OCI-LY7 (cell line): ENCODE measurements around the gene SLC39A6. TPM values are rescaled to one million over a fixed set of nuclear protein-coding genes. Genes with fewer than 3 reads are reported as not detected.

Experiments
- BruUV-seq: library from RNA; stranded (reverse); fragments of 400-500 nt; replicated peaks from 2 replicates; lab custom pipeline; 2021; lab: Mats Ljungman, UMichigan
- CTCF ChIA-PET: fragments of 300-600 bp; sonication (Branson Sonifier 250); formaldehyde crosslinking; loops from one replicate; lab custom pipeline; 2022; ENCODE audit warnings: antibody characterized with exemption; ENCODE audit not compliant: unreplicated experiment; lab: Charles Lee
- POLR2A ChIA-PET: fragments of 300-600 bp; sonication (Branson Sonifier 250); formaldehyde crosslinking; loops from one replicate; lab custom pipeline; 2022; ENCODE audit warnings: antibody characterized with exemption; lab: Charles Lee
- DNase-seq: peaks from one replicate; pipeline ENCODE4 v3.0.0-alpha.2; 2015; ENCODE audit warnings: low spot score
- H2AFZ ChIP-seq: fragments of 200-600 bp; sonication (generic), shearing (Covaris generic); 2 replicates; pipeline ENCODE4 v1.6.1; 2014; ENCODE audit warnings: mild to moderate bottlenecking, antibody characterized with exemption, low read length, moderate library complexity
- H3K27ac ChIP-seq: fragments of 200-600 bp; sonication (generic); 2 replicates; pipeline ENCODE4 v1.5.1; 2014; ENCODE audit warnings: mixed run types, low read depth, mild to moderate bottlenecking, moderate library complexity, low read length, inconsistent platforms; ENCODE audit not compliant: poor library complexity, severe bottlenecking
- H3K36me3 ChIP-seq: fragments of 200-600 bp; sonication (generic); 2 replicates; pipeline ENCODE4 v1.6.1; 2014; ENCODE audit warnings: mild to moderate bottlenecking, antibody characterized with exemption, low read length, moderate library complexity, mixed read lengths; ENCODE audit not compliant: insufficient read depth
- H3K4me1 ChIP-seq: fragments of 200-600 bp; sonication (generic); 2 replicates; pipeline ENCODE4 v1.5.1; 2014; ENCODE audit warnings: mild to moderate bottlenecking, low read length; ENCODE audit not compliant: insufficient read depth, poor library complexity, severe bottlenecking
- H3K4me2 ChIP-seq: fragments of 200-600 bp; sonication (generic); 2 replicates; pipeline ENCODE4 v1.6.1; 2014; ENCODE audit warnings: mild to moderate bottlenecking, low read length
- H3K4me3 ChIP-seq: fragments of 200-600 bp; sonication (generic); 2 replicates; pipeline ENCODE4 v1.5.1; 2014; ENCODE audit warnings: mild to moderate bottlenecking, low read depth, low read length; ENCODE audit not compliant: poor library complexity, severe bottlenecking
- H3K79me2 ChIP-seq: fragments of 200-600 bp; sonication (generic); 2 replicates; pipeline ENCODE4 v1.6.1; 2016; ENCODE audit warnings: low read depth, mild to moderate bottlenecking, low read length, moderate library complexity, mixed read lengths; ENCODE audit not compliant: insufficient read depth
- H3K9me2 ChIP-seq: fragments of 200-600 bp; sonication (generic); 2 replicates; pipeline ENCODE4 v1.6.1; 2016; ENCODE audit warnings: mild to moderate bottlenecking, low read length, mixed read lengths; ENCODE audit not compliant: insufficient read depth
- H3K9me3 ChIP-seq: fragments of 200-600 bp; sonication (generic); 2 replicates; pipeline ENCODE4 v1.6.1; 2014; ENCODE audit warnings: mild to moderate bottlenecking, mixed run types, low read length, mixed read lengths
- H4K20me1 ChIP-seq: fragments of 200-600 bp; sonication (generic); 2 replicates; pipeline ENCODE4 v1.6.1; 2014; ENCODE audit warnings: mild to moderate bottlenecking, antibody characterized with exemption, low read length, moderate library complexity, mixed read lengths; ENCODE audit not compliant: insufficient read depth
- EZH2phosphoT487 ChIP-seq: fragments of 200-600 bp; sonication (generic); IDR thresholded peaks from 2 replicates; pipeline ENCODE4 v1.6.1; 2018; ENCODE audit warnings: low read depth, borderline replicate concordance, mild to moderate bottlenecking, mixed run types, antibody characterized with exemption, low read length, moderate library complexity, mixed read lengths
- intact Hi-C: fragments of 100-400 bp; cut with micrococcal nuclease; formaldehyde crosslinking; loops from one replicate; pipeline ENCODE4 v1.10.0; 2022; ENCODE audit not compliant: unreplicated experiment
- total RNA-seq, 2 experiments: library from RNA; depleted of rRNA in 1 of 2; stranded (reverse); fragments of >200 nt in 1 of 2; shearing (Covaris generic) in 1 of 2; gene quantifications; 2 replicates each; pipeline ENCODE4 v1.2.3, GENCODE V29; 2014 to 2022
- TF ChIP-seq, protein P1 (sequence below): fragments of 200-600 bp; sonication (generic); conservative IDR thresholded peaks from 2 replicates; pipeline ENCODE4 v1.5.1; 2014; ENCODE audit warnings: mild to moderate bottlenecking, antibody characterized with exemption, low read length, moderate library complexity, mixed read lengths

The SLC39A6 gene
- total RNA-seq, 2 experiments from 2014 or later, result 11.2 to 14.7 TPM

DNA sequence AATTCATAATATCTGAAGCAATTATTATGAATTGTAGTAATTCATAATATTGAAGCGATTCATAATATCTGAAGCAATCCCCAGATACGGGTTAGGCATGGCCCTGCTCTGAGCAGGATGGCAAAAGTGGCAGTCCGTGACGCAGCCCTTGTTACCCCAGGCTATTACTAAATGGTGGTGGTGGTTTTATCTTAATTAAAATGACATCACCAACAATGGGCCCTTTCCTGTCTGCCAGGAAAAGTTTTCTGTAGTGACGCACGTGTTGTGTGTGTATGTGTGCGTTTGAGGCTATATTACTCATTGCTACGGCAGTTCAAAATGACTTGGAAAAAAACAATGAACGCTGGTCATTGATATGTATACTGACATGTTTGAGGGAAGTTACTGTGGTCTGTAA lies 47.6 kb upstream of the SLC39A6 start:
- H3K79me2 ChIP-seq, result no peaks in the 10 kb centered on the region
- H4K20me1 ChIP-seq, result no peaks in the 10 kb centered on the region
- H3K36me3 ChIP-seq, result peaks cover 47% of the 10 kb centered on the region
- no peak for TF ChIP-seq EZH2phosphoT487
- TF ChIP-seq, protein P1, sequence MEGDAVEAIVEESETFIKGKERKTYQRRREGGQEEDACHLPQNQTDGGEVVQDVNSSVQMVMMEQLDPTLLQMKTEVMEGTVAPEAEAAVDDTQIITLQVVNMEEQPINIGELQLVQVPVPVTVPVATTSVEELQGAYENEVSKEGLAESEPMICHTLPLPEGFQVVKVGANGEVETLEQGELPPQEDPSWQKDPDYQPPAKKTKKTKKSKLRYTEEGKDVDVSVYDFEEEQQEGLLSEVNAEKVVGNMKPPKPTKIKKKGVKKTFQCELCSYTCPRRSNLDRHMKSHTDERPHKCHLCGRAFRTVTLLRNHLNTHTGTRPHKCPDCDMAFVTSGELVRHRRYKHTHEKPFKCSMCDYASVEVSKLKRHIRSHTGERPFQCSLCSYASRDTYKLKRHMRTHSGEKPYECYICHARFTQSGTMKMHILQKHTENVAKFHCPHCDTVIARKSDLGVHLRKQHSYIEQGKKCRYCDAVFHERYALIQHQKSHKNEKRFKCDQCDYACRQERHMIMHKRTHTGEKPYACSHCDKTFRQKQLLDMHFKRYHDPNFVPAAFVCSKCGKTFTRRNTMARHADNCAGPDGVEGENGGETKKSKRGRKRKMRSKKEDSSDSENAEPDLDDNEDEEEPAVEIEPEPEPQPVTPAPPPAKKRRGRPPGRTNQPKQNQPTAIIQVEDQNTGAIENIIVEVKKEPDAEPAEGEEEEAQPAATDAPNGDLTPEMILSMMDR, result no peak
- CTCF ChIA-PET, result no interaction called here
- H2AFZ ChIP-seq, result no peak overlapping the region
- no peak for DNase-seq
- no peaks in the 10 kb centered on the region for H3K9me3 ChIP-seq
- POLR2A ChIA-PET, result no interaction called here
- intact Hi-C loops, result no loop called here
- no peak overlapping the region for H3K4me3 ChIP-seq
- no peak overlapping the region for H3K4me2 ChIP-seq
- no TSS peak for BruUV-seq
- H3K9me2 ChIP-seq, result no peaks in the 10 kb centered on the region
- peaks cover 8% of the 10 kb centered on the region for H3K4me1 ChIP-seq
- no peak overlapping the region for H3K27ac ChIP-seq

DNA sequence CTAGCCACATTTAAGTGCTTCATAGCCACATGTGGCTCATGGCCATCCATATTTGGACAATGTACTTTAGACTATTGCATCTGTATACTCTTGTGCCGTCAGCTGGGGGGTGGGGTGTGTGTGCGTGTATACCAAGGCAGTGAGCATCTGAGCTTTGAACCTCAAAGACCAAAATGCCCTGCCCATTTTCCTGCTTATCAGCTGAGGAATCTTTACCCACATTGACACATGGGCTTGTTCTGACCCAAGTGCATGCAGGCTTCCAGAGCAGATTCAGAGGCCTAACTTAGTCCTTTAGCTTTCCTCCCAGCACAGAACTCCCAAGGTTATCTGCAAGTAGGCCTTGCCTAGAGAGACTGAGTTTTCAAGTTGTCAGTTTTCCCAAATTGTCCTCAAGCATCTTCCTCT lies 47.0 kb upstream of the SLC39A6 start:
- POLR2A ChIA-PET, result no interaction called here
- no peak overlapping the region for H3K27ac ChIP-seq
- BruUV-seq, result no TSS peak
- no peaks in the 10 kb centered on the region for H3K9me2 ChIP-seq
- H3K9me3 ChIP-seq, result no peaks in the 10 kb centered on the region
- no peaks in the 10 kb centered on the region for H3K79me2 ChIP-seq
- peaks cover 8% of the 10 kb centered on the region for H3K4me1 ChIP-seq
- no peak overlapping the region for H3K4me3 ChIP-seq
- H2AFZ ChIP-seq, result no peak overlapping the region
- intact Hi-C loops, result no loop called here
- H3K4me2 ChIP-seq, result no peak overlapping the region
- TF ChIP-seq, protein P1, result no peak
- no peak for TF ChIP-seq EZH2phosphoT487
- H4K20me1 ChIP-seq, result no peaks in the 10 kb centered on the region
- no peak for DNase-seq
- CTCF ChIA-PET, result no interaction called here
- peaks cover 51% of the 10 kb centered on the region for H3K36me3 ChIP-seq

DNA sequence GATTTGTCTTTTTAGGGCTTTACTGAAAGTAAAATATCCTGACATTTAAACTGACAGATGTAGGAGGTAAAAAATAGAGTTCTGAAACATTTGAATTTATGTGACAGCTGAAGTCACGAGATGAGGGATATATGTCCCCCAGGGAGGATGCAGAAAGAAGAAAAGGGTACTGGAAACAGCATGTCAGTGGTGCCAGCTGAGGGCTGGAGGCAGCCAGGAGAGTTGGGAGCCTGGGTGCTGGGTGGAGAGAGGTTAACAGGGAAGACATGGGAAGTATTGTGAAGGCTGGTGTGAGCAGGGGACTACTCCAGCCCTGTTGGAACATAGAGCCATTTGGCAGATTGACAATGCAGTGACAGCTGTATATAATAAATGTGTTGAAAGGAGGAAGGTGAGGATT lies 46.3 kb upstream of the SLC39A6 start:
- Histone ChIP-seq H3K9me3 (no peaks in the 10 kb centered on the region), H3K36me3 (peaks cover 57% of the 10 kb centered on the region), H3K27ac (no peak overlapping the region), H3K4me2 (no peak overlapping the region), H3K4me3 (no peak overlapping the region), H4K20me1 (no peaks in the 10 kb centered on the region), H3K79me2 (no peaks in the 10 kb centered on the region), H3K4me1 (peaks cover 8% of the 10 kb centered on the region), H3K9me2 (no peaks in the 10 kb centered on the region), H2AFZ (no peak overlapping the region)
- DNase-seq, result no peak
- ChIA-PET CTCF (no interaction called here), POLR2A (no interaction called here)
- intact Hi-C loops, result no loop called here
- TF ChIP-seq EZH2phosphoT487, result no peak
- TF ChIP-seq, protein P1, result no peak
- BruUV-seq, result no TSS peak
